GM19463 (cell line): ENCODE data around the gene SORCS2.
"Not testable (repeated sequence)": the region's sequence is repeated elsewhere in the genome, so short reads cannot be mapped to it uniquely, and the experiment has no call there.

Source experiments
- ATAC-seq: cut with Tn5 transposase; IDR thresholded peaks from one replicate; pipeline ENCODE4 v1.9.1; 2021; ENCODE audit warnings: mild to moderate bottlenecking, moderate library complexity; ENCODE audit not compliant: unreplicated experiment

SORCS2 gene

GRCh38 chr4:7590189-7590588 is 397.9 kb downstream of the SORCS2 start:
- no peak for ATAC-seq

GRCh38 chr4:7590899-7591298 is 398.6 kb downstream of the SORCS2 start:
- no peak for ATAC-seq

- no peak for ATAC-seq
These were observed 399.2 kb downstream of the SORCS2 start for GRCh38 chr4:7591409-7592053.

GRCh38 chr4:7593646-7594412 is 401.5 kb downstream of the SORCS2 start:
- ATAC-seq: no peak

GRCh38 chr4:7595934-7596461 is 403.7 kb downstream of the SORCS2 start:
- no peak for ATAC-seq

GRCh38 chr4:7596918-7597606 is 404.7 kb downstream of the SORCS2 start:
- no peak for ATAC-seq

- no peak for ATAC-seq
These were observed 406.8 kb downstream of the SORCS2 start for GRCh38 chr4:7598939-7599790.

- ATAC-seq: no peak
These were observed 407.9 kb downstream of the SORCS2 start for GRCh38 chr4:7600247-7600646.

- not testable (repeated sequence) for ATAC-seq
These were observed 409.8 kb downstream of the SORCS2 start for GRCh38 chr4:7602166-7602565.

GRCh38 chr4:7607156-7607910 is 415.0 kb downstream of the SORCS2 start:
- no peak for ATAC-seq

- ATAC-seq: no peak
These were observed 415.7 kb downstream of the SORCS2 start for GRCh38 chr4:7608046-7608445.

GRCh38 chr4:7609316-7609715 is 417.0 kb downstream of the SORCS2 start:
- no peak for ATAC-seq

GRCh38 chr4:7610022-7610670 is 417.8 kb downstream of the SORCS2 start:
- ATAC-seq: no peak

GRCh38 chr4:7610841-7611240 is 418.5 kb downstream of the SORCS2 start:
- no peak for ATAC-seq

GRCh38 chr4:7612311-7612897 is 420.1 kb downstream of the SORCS2 start:
- ATAC-seq: no peak

- ATAC-seq: no peak
These were observed 422.1 kb downstream of the SORCS2 start for GRCh38 chr4:7614350-7614949.

- ATAC-seq: no peak
These were observed 423.9 kb downstream of the SORCS2 start for GRCh38 chr4:7616193-7616592.

- no peak for ATAC-seq
These were observed 426.0 kb downstream of the SORCS2 start for GRCh38 chr4:7618361-7618760.
